Stimulated activated memory B cell treated with anti-CD40 and anti-IgM and Interleukin-4, amounts not matched to agents 10 μg/mL and 1 μg/mL and 100 μg/mL, for 72 hours (primary cell): ENCODE data around the gene TPRG1L.

Source experiments
- ATAC-seq: fragments of 150-1000 bp; cut with Tn5 transposase; 2 replicates; pipeline ENCODE4 v1.10.0; 2021
- H3K27ac Mint-ChIP-seq: one replicate; pipeline ENCODE4 v1.8.0; 2022; ENCODE audit warnings: mild to moderate bottlenecking, mixed read lengths
- H3K27me3 Mint-ChIP-seq: one replicate; pipeline ENCODE4 v1.8.0; 2022; ENCODE audit warnings: mixed read lengths
- H3K36me3 Mint-ChIP-seq: one replicate; pipeline ENCODE4 v1.8.0; 2022; ENCODE audit warnings: mixed read lengths
- H3K4me1 Mint-ChIP-seq: one replicate; pipeline ENCODE4 v1.8.0; 2022; ENCODE audit warnings: mixed read lengths
- H3K4me3 Mint-ChIP-seq: one replicate; pipeline ENCODE4 v1.8.0; 2022; ENCODE audit warnings: mild to moderate bottlenecking, moderate library complexity, mixed read lengths
- H3K9me3 Mint-ChIP-seq: one replicate; pipeline ENCODE4 v1.8.0; 2022; ENCODE audit warnings: mixed read lengths

The TPRG1L gene

DNA sequence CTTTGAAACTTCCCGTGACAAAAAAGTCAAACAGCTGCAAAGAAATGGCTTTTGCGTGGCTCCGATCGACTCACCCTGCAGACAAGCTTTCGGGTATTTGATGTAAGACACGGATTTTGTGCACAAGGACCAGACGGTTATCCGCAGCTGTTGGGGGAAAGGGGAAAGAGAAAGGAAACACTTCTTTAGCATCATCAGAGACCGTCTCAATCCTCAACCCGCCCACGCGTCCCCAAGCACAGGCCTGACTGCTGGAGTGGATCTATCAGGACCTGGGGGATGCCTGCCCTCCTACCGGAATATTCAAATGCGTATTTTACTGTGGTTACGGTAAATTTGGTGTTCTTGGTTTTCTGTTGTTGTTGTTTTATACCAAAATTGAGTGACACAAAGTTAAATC is 13.9 kb downstream of the TPRG1L start:
- Mint-ChIP-seq H3K27ac (peak overlapping the region; percentile 10), H3K4me1 (no peaks in the 10 kb centered on the region), H3K9me3 (no peaks in the 10 kb centered on the region), H3K36me3 (peaks cover 67% of the 10 kb centered on the region), H3K27me3 (no peaks in the 10 kb centered on the region), H3K4me3 (no peak overlapping the region)
- ATAC-seq = no peak

DNA sequence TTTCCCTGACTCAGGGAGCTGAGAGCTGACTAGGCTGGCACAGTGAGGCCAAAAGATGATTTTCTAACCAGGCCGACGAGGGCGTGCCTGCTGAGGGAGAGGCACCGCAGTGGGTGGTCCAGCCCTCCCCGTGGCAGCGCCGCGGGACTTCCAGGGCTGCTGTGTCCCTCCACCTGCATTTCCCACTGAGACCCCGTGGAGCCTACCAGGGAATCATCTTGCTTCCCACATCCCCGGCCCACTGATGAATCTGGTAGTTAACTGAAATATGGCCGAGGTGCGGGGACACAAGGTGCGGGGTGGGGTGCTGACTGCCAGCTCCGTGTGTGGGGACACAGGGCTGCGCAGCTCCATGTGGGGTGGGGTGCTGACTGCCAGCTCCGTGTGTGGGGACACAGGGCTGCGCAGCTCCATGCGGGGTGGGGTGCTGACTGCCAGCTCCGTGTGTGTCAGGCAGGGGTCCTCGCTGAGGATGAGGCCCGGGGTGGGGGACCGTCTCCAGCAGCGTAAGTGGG is 14.6 kb downstream of the TPRG1L start:
- no peak overlapping the region for H3K4me3 Mint-ChIP-seq

DNA sequence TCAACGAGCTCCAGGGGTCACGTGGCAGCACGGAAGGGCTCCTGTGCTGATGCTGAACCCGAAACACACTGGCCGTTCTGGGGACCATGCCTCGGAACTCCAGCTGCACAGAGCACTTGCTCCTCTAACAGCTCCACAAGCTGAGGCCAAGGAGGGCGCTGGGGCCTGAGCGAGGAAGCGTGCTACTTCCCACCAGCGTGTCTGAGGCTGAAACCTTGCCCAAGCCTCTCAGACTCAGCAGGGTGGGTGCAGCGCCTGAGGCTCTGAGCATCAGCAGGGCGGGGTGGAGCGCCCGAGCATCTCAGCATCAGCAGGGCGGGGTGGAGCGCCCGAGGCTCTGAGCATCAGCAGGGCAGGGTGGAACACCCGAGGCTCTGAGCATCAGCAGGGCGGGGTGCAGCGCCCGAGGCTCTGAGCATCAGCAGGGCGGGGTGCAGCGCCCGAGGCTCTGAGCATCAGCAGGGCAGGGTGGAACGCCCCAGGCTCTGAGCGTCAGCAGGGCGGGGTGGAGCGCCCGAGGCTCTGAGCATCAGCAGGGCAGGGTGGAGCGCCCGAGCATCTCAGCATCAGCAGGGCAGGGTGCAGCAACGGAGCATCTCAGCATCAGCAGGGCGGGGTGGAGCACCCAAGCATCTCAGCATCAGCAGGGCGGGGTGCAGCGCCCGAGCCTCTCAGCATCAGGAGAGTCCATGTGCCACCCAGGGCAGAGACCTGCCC is 15.5 kb downstream of the TPRG1L start:
- Mint-ChIP-seq H3K27ac (no peak overlapping the region), H3K36me3 (peaks cover 54% of the 10 kb centered on the region), H3K9me3 (no peaks in the 10 kb centered on the region), H3K4me3 (no peak overlapping the region), H3K27me3 (no peaks in the 10 kb centered on the region), H3K4me1 (no peaks in the 10 kb centered on the region)
- ATAC-seq = no peak

More for the DNA sequence above, 14.6 kb downstream of the TPRG1L start:
- H3K4me1 Mint-ChIP-seq = no peaks in the 10 kb centered on the region
- H3K9me3 Mint-ChIP-seq = no peaks in the 10 kb centered on the region
- ATAC-seq = no peak
- H3K27me3 Mint-ChIP-seq = no peaks in the 10 kb centered on the region
- H3K36me3 Mint-ChIP-seq = peaks cover 62% of the 10 kb centered on the region
- no peak overlapping the region for H3K27ac Mint-ChIP-seq

DNA sequence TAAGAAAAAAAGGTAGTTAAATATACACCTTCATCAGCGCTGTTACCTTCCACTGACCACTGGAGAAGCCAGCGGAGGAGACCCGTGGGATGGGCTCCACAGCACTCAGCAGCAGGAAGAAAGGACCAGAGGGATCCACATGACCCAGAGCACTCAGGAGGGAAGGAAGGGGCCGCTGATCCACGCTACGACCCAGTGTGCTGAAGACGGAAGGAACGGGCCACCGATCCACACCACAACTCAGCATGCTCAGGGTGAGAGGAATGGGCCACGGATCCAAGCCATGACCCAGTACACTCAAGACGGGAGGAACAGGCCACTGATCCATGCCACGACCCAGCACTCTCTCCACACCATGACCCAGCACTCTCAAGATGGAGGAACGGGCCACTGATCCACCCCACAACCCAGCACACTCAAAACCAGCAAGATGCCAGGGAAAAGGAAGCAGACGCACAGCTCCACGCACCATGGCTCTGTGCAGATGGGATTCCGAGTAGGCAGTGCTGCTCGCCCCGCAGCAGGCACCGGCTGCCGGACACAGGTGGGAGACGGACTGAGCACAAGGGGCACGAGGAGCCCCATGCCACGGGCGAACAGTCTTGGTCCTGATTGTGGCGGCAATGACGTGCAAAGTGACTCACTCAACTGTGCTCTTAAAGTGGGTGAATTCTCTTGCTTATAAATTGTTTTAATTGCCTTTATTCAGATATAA is 16.4 kb downstream of the TPRG1L start:
- H3K36me3 Mint-ChIP-seq = peaks cover 53% of the 10 kb centered on the region
- H3K4me3 Mint-ChIP-seq = no peak overlapping the region
- H3K27ac Mint-ChIP-seq = no peak overlapping the region
- no peaks in the 10 kb centered on the region for H3K4me1 Mint-ChIP-seq
- no peak for ATAC-seq
- H3K9me3 Mint-ChIP-seq = no peaks in the 10 kb centered on the region
- no peaks in the 10 kb centered on the region for H3K27me3 Mint-ChIP-seq

DNA sequence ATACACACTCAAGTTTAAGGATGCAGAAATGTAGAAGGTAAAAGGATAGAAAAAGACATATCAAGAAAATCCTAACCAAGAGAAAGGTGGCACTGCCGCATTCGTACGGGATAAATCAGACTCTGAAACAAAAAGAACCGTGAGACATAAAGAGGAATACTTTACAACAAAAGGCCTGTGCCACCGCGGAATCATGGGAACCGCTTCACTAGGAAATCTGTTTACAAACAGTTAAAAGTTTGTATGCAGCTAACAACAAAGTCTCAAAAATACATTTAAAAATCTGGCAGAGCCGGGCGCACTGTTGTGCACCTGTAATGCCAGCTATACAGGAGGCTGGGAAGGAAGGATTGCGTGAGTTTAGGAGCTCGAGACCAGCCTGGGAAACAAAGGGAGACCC is 17.0 kb downstream of the TPRG1L start:
- peaks cover 48% of the 10 kb centered on the region for H3K36me3 Mint-ChIP-seq
- no peaks in the 10 kb centered on the region for H3K4me1 Mint-ChIP-seq
- no peak overlapping the region for H3K4me3 Mint-ChIP-seq
- no peaks in the 10 kb centered on the region for H3K27me3 Mint-ChIP-seq
- ATAC-seq = no peak
- H3K9me3 Mint-ChIP-seq = no peaks in the 10 kb centered on the region
- no peak overlapping the region for H3K27ac Mint-ChIP-seq

DNA sequence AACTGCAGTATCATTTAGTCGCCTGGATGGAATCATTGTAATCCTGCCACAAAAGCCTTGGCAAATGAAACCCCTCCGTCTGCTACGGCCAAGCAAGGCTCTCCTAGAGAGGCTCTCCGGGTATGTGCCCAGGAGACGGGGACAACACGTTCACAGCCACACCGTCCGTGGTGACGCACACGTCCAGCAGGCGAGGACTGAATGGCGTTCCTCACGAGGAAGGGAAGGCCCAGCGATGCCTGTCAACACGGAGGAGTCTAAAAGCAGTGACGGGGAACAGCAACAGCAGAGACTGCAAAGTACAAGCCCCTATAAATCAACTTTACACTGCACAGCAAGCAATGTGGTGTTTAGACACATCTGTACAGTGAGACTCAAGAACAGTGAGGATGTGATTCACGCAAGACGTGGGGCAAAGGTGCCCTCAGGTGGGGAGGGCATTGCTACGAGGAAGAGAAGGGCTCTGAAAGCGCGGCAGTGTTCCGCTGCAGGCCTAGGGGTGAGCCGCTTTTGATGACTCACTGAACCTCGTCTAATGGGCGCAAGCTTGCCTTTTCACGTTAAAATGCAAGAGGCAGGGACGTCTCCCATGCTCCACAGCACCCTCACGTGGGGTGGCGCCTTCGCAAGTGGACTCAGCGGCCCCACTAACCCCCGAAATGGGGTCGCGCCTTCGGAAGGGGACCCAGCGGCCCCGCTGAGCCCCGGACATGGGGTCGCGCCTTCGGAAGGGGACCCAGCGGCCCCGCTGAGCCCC is 18.3 kb downstream of the TPRG1L start:
- ATAC-seq = no peak
- peaks cover 4% of the 10 kb centered on the region for H3K4me1 Mint-ChIP-seq
- H3K4me3 Mint-ChIP-seq = no peak overlapping the region
- no peak overlapping the region for H3K27ac Mint-ChIP-seq
- H3K36me3 Mint-ChIP-seq = peaks cover 38% of the 10 kb centered on the region
- H3K27me3 Mint-ChIP-seq = no peaks in the 10 kb centered on the region
- H3K9me3 Mint-ChIP-seq = no peaks in the 10 kb centered on the region

DNA sequence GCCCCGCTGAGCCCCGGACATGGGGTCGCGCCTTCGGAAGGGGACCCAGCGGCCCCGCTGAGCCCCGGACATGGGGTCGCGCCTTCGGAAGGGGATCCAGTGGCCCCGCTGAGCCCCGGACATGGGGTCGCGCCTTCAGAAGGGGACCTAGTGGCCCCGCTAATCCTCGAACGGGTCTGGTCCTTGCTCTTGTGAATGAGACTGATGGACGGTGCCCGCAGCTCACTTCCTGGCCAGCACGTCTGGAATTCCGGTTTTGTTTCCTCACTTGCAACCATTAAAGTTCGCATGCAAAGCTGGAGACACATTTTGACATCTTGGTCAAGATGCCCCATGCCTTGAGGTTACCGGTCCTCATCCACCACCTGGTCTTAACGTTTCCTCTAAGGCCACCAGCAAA is 19.5 kb downstream of the TPRG1L start:
- no peak for ATAC-seq
- H3K27ac Mint-ChIP-seq = no peak overlapping the region
- H3K36me3 Mint-ChIP-seq = peaks cover 32% of the 10 kb centered on the region
- peaks cover 13% of the 10 kb centered on the region for H3K4me1 Mint-ChIP-seq
- H3K9me3 Mint-ChIP-seq = no peaks in the 10 kb centered on the region
- H3K4me3 Mint-ChIP-seq = no peak overlapping the region
- H3K27me3 Mint-ChIP-seq = no peaks in the 10 kb centered on the region

DNA sequence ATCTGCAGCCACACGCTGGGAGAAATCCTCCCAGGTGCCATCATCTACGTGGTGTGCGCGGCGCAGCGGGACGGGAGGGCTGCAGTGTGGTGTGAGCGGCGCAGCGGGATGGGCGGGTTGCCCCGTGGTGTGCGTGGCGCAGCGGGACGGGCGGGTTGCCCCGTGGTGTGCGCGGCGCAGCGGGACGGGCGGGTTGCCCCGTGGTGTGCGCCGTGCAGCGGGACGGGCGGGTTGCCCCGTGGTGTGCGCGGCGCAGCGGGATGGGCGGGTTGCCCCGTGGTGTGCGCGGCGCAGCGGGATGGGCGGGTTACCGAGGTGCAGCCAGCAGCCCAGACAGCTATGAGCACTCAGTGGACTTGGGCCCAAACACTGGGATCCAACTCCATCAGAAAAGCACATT is 20.4 kb downstream of the TPRG1L start:
- Mint-ChIP-seq H3K27ac (no peak overlapping the region), H3K36me3 (peaks cover 32% of the 10 kb centered on the region)

DNA sequence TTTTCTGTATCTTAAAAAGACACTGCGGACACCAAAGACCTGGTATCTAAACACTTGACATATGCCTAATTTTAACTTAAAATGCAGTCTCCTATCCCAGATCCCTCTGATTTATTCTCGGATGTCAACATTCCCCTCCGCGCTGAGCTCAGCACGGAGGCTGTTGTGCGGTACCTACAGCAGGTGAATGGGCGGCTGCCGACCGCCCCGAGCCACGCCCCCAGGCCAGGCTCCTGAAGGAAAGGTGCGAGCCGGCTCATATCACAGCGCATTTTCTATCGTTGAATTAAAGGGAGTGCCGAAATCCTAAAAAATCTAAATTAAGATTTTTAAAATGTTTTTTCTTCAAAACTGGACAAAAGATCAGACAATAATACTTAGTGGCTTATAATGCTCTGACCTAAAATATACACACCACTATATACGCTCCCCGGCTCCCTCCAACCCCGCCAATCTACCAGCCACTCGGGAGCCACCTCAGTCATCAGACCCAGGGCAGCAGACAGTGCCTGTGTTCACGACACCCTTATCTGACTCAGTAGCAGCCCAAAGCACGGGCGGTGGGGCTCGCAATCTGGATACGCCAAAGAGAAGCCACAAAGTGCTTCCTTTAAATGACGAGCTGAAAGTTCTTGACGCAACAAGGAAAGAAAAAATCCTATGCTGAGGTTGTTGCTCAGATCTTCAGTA is 21.0 kb downstream of the TPRG1L start:
- no peak overlapping the region for H3K27ac Mint-ChIP-seq
- H3K4me1 Mint-ChIP-seq = peaks cover 25% of the 10 kb centered on the region
- H3K9me3 Mint-ChIP-seq = no peaks in the 10 kb centered on the region
- no peak for ATAC-seq
- H3K36me3 Mint-ChIP-seq = peaks cover 31% of the 10 kb centered on the region
- H3K27me3 Mint-ChIP-seq = peaks cover 1% of the 10 kb centered on the region
- H3K4me3 Mint-ChIP-seq = no peak overlapping the region

More for the DNA sequence above, 20.4 kb downstream of the TPRG1L start:
- H3K4me1 Mint-ChIP-seq = peaks cover 19% of the 10 kb centered on the region
- H3K9me3 Mint-ChIP-seq = no peaks in the 10 kb centered on the region
- ATAC-seq = no peak
- no peaks in the 10 kb centered on the region for H3K27me3 Mint-ChIP-seq
- no peak overlapping the region for H3K4me3 Mint-ChIP-seq

DNA sequence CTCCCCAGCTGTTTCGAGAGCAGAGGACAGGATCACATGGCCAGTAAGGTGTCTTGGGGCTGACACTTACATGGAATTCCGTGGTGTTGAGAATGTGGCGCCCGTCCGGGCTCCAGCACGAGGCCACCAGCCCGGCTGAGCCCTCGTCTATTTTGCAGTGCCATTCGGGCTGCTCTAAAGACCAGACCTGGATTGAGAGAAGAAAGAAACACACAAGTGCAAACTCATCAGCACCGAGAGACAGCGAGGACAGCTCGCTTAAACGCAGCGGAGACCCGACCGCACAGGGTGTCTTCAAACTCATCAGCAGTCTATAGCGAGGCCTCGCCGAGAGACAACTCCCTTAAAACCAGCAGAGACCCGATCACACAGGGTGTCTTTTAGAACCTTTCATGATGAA is 21.8 kb downstream of the TPRG1L start:
- H3K27me3 Mint-ChIP-seq = peaks cover 9% of the 10 kb centered on the region
- no peak overlapping the region for H3K4me3 Mint-ChIP-seq
- no peak for ATAC-seq
- H3K36me3 Mint-ChIP-seq = peaks cover 24% of the 10 kb centered on the region
- no peak overlapping the region for H3K27ac Mint-ChIP-seq
- H3K9me3 Mint-ChIP-seq = no peaks in the 10 kb centered on the region
- H3K4me1 Mint-ChIP-seq = peaks cover 33% of the 10 kb centered on the region

DNA sequence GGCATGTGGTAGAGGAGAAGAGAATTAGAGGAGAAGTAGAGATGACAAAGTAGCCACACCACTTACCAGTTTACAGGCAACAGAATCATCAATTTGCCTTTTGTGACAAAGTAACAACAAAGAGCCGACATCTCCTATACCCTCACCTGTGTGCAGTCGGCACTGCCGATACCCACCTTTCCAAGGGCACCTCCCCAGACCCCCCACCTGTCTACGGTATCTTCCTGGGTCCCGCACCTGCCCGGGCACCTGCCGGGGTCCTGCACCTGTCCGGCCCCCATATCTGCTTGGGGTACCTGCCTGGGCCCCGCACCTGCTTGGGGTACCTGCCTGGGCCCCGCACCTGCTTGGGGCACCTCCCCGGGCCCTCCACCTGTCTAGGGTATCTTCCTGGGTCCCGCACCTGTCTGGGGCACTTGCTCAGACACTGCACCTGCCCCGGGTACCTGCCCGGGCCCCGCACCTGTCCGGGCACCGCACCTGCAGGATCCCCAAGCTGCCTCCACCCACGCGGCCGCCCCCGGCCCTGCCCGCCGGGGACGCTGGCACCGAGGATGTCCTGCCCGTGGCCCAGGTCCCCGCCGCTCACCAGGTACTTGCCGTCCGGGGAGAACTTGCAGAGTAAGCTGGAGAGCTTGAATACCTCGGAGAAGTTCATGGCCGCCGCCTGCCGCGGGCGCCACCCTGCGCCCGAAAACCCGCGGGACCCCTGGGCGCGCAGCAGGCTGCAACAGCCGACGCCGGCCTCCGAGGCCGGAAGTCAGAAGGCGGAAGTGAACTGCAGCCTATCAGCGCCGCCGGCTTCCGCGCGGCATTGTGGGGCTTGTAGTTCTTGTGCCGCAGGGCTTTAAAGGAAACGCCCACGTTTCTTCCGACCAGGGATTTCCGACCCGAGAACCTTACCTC is 24.8 kb downstream of the TPRG1L start, which contains the start of gene WRAP73:
WRAP73 (minus strand) TSS at position 762 of the 906 bp plus-strand sequence; CDS start at position 658, 104 bp downstream.
- ATAC-seq = peak; percentile 95
- Mint-ChIP-seq H3K27me3 (peaks cover 29% of the 10 kb centered on the region), H3K27ac (peak within 1 kb of the TSS; percentile 71)

DNA sequence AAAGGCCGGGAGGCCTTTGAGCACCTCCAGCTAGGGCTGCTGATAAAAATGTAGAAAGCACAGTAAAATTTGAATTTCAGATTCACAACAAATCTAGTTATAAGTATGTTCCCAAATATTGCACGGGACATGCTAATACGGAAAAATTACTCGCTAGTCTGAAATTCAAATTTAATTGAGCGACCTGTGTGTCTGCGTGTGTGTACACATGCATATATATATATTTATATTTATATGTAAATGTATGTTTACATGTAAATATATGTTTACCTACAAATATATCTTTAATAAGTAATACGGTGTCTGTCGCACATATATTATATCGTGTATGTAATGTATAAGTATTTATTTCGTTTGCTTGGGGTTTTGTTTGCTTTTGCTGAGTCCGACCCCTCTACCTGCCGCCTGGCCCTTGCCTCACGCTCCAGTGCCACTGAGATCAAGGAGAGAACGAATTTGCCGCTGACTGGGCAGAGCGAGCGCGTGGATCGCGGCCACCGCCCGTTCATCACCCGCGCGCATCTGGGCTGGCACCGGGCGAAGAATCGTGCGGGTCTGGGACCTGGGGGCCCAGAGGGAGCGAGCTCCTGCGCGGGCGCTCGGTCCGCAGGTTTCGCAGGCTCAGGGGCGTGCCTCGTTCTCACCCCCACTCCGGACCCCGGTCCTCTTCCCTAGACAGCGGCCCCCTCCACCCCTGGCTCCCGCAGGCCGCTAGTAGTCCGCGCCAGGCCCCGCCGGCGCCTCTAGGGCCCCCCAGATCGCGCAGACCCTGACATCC is 25.6 kb downstream of the TPRG1L start:
- peak overlapping the region; percentile 71 for H3K27ac Mint-ChIP-seq
- peaks cover 41% of the 10 kb centered on the region for H3K4me1 Mint-ChIP-seq
- peaks cover 34% of the 10 kb centered on the region for H3K27me3 Mint-ChIP-seq
- H3K4me3 Mint-ChIP-seq = peak overlapping the region; percentile 79
- peaks cover 8% of the 10 kb centered on the region for H3K36me3 Mint-ChIP-seq
- ATAC-seq = no peak
- no peaks in the 10 kb centered on the region for H3K9me3 Mint-ChIP-seq

More for the DNA sequence above, 24.8 kb downstream of the TPRG1L start, which contains the start of gene WRAP73:
- peaks cover 8% of the 10 kb centered on the region for H3K36me3 Mint-ChIP-seq
- peak within 1 kb of the TSS; percentile 79 for H3K4me3 Mint-ChIP-seq
- H3K9me3 Mint-ChIP-seq = no peaks in the 10 kb centered on the region
- H3K4me1 Mint-ChIP-seq = peaks cover 40% of the 10 kb centered on the region
